GM21526 (cell line): ENCODE measurements around the gene PEAK3.

ENCODE experiments used
- ATAC-seq: cut with Tn5 transposase; IDR thresholded peaks from one replicate; pipeline ENCODE4 v1.9.1; 2021; ENCODE audit warnings: moderate library complexity; ENCODE audit not compliant: unreplicated experiment, low FRiP score

PEAK3 gene

GRCh38 chr19:2273356-2274184, 8.4 kb downstream of the PEAK3 start:
- no peak for ATAC-seq

GRCh38 chr19:2271234-2272103, 10.5 kb downstream of the PEAK3 start:
- no peak for ATAC-seq

- ATAC-seq, result no peak
These were observed 11.3 kb downstream of the PEAK3 start for GRCh38 chr19:2270423-2271233.

GRCh38 chr19:2270157-2270422, 11.9 kb downstream of the PEAK3 start:
- ATAC-seq, result no peak

GRCh38 chr19:2269244-2270156, 12.5 kb downstream of the PEAK3 start:
- peak; percentile 43 for ATAC-seq

- no peak for ATAC-seq
These were observed 13.1 kb downstream of the PEAK3 start for GRCh38 chr19:2268861-2269243.

GRCh38 chr19:2268480-2268830, 13.5 kb downstream of the PEAK3 start:
- ATAC-seq, result no peak

- peak; percentile 28 for ATAC-seq
These were observed 15.6 kb downstream of the PEAK3 start for GRCh38 chr19:2266183-2266993.

- ATAC-seq, result no peak
These were observed 20.4 kb downstream of the PEAK3 start for GRCh38 chr19:2261438-2262172.

- no peak for ATAC-seq
These were observed 21.6 kb downstream of the PEAK3 start for GRCh38 chr19:2260341-2260805.

GRCh38 chr19:2259336-2259735, 22.6 kb downstream of the PEAK3 start:
- no peak for ATAC-seq

- ATAC-seq, result no peak
These were observed 25.8 kb downstream of the PEAK3 start, which contains the start of gene JSRP1 for GRCh38 chr19:2255982-2256685. TSS of gene JSRP1 (minus strand) at chr19:2256417. CDS start at chr19:2255314, 1,103 bp downstream.

- ATAC-seq, result no peak
These were observed 26.7 kb downstream of the PEAK3 start for GRCh38 chr19:2255112-2255845.

- no peak for ATAC-seq
These were observed 27.7 kb downstream of the PEAK3 start for GRCh38 chr19:2254064-2254872.

- ATAC-seq, result no peak
These were observed 28.6 kb downstream of the PEAK3 start for GRCh38 chr19:2253106-2254063.
